Osteocyte (in vitro differentiated cells): ENCODE results near the gene PTPRG. TPM values are rescaled to one million over a fixed set of nuclear protein-coding genes. Genes with fewer than 3 reads are reported as not detected.

Source experiments
- DNase-seq: peaks from one replicate; pipeline ENCODE4 v3.0.0; 2021; ENCODE audit warnings: mixed read lengths; ENCODE audit not compliant: unreplicated experiment; ENCODE audit errors: extremely low spot score
- H3K27ac Mint-ChIP-seq: one replicate; pipeline ENCODE4 v1.8.0; 2021; ENCODE audit warnings: mild to moderate bottlenecking, mixed read lengths; ENCODE audit not compliant: unreplicated experiment
- H3K27me3 Mint-ChIP-seq: one replicate; pipeline ENCODE4 v1.8.0; 2021; ENCODE audit warnings: mixed read lengths; ENCODE audit not compliant: unreplicated experiment
- H3K36me3 Mint-ChIP-seq: one replicate; pipeline ENCODE4 v1.8.0; 2021; ENCODE audit warnings: mixed read lengths; ENCODE audit not compliant: unreplicated experiment
- H3K4me1 Mint-ChIP-seq: one replicate; pipeline ENCODE4 v1.8.0; 2021; ENCODE audit warnings: mixed read lengths; ENCODE audit not compliant: unreplicated experiment
- H3K4me3 Mint-ChIP-seq: one replicate; pipeline ENCODE4 v1.8.0; 2021; ENCODE audit warnings: mild to moderate bottlenecking, moderate library complexity, mixed read lengths; ENCODE audit not compliant: unreplicated experiment
- H3K9me3 Mint-ChIP-seq: one replicate; pipeline ENCODE4 v1.8.0; 2021; ENCODE audit warnings: mixed read lengths; ENCODE audit not compliant: unreplicated experiment
- CTCF ChIP-seq: fragments of 200-600 bp; sonication (generic); IDR thresholded peaks from 2 replicates; pipeline ENCODE4 v1.5.0; 2021; ENCODE audit warnings: antibody characterized with exemption, mild to moderate bottlenecking, moderate library complexity
- total RNA-seq: library from RNA; stranded (reverse); gene quantifications from 2 replicates; pipeline ENCODE4 v1.2.1, GENCODE V29; 2021

PTPRG gene
- total RNA-seq, 1 donor from 2014 or later = 48.1 TPM

- no peaks in the 10 kb centered on the region for H3K9me3 Mint-ChIP-seq
- DNase-seq = no peak
- no peak overlapping the region for H3K27ac Mint-ChIP-seq
- H3K36me3 Mint-ChIP-seq = no peaks in the 10 kb centered on the region
- TF ChIP-seq CTCF = no peak
- H3K4me3 Mint-ChIP-seq = no peak overlapping the region
- H3K4me1 Mint-ChIP-seq = peaks cover 10% of the 10 kb centered on the region
- H3K27me3 Mint-ChIP-seq = no peaks in the 10 kb centered on the region
Measured at GRCh38 chr3:61960976-61961375, 399.6 kb downstream of the PTPRG start.

GRCh38 chr3:61961900-61962299 is 400.5 kb downstream of the PTPRG start:
- H3K4me1 Mint-ChIP-seq = peaks cover 1% of the 10 kb centered on the region
- no peaks in the 10 kb centered on the region for H3K9me3 Mint-ChIP-seq
- no peaks in the 10 kb centered on the region for H3K27me3 Mint-ChIP-seq
- TF ChIP-seq CTCF = no peak
- H3K27ac Mint-ChIP-seq = no peak overlapping the region
- no peaks in the 10 kb centered on the region for H3K36me3 Mint-ChIP-seq
- H3K4me3 Mint-ChIP-seq = no peak overlapping the region
- no peak for DNase-seq

DNA sequence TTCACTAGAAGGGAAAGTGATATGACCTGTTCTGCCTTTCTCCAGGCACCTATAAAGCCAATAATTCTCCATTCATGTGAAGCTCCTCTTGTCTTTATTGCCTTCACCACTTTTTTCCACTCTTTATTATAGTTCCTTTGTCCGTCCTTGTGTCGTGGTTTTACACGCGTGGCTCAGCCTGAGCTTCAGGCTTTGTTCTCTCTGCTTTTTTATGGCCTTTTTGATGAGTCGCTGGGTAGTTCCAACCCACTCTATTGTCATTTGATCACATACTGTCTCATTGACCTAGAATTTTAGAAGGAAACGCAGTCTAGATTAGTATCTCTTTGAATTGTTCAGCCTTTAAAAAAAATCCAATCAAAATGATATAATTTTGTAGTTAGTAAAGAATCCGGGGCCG is 403.2 kb downstream of the PTPRG start:
- TF ChIP-seq CTCF = no peak
- Mint-ChIP-seq H3K9me3 (no peaks in the 10 kb centered on the region), H3K4me3 (no peak overlapping the region), H3K27me3 (no peaks in the 10 kb centered on the region), H3K4me1 (no peaks in the 10 kb centered on the region), H3K27ac (no peak overlapping the region), H3K36me3 (no peaks in the 10 kb centered on the region)
- no peak for DNase-seq

- no peak for DNase-seq
- Mint-ChIP-seq H3K4me3 (no peak overlapping the region), H3K36me3 (no peaks in the 10 kb centered on the region), H3K27me3 (no peaks in the 10 kb centered on the region), H3K27ac (no peak overlapping the region), H3K4me1 (no peaks in the 10 kb centered on the region), H3K9me3 (no peaks in the 10 kb centered on the region)
- no peak for TF ChIP-seq CTCF
Measured at GRCh38 chr3:61965770-61966131, 404.4 kb downstream of the PTPRG start.

DNA sequence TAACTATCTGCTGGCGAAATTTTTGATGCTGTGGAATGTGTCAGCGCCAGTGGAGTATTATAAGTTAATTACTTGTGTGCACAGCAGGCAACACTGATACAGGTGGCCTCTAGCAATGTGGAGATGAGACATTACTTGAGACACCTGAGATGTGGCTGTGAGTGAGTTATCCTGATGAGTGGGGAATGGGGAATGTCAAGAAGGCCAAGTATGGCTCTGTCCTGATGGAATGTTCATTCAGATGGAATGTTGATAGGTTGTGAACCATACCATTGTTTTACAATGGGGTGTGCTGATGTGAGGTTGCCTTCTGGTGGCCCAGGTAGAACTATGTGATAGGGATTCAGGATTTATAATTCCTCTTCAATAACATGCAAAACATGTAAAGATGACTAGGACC is 404.8 kb downstream of the PTPRG start:
- Mint-ChIP-seq H3K9me3 (no peaks in the 10 kb centered on the region), H3K4me3 (no peak overlapping the region), H3K4me1 (no peaks in the 10 kb centered on the region), H3K27me3 (no peaks in the 10 kb centered on the region), H3K36me3 (no peaks in the 10 kb centered on the region), H3K27ac (no peak overlapping the region)
- no peak for TF ChIP-seq CTCF
- no peak for DNase-seq
